ENCODE results near the gene VAV1. TPM values are rescaled to one million over a fixed set of nuclear protein-coding genes. Genes with fewer than 3 reads are reported as not detected.
A peak's percentile ranks its signal among the peaks of the same experiment; 100 is the strongest.

The VAV1 gene
- total and polyA plus RNA-seq, 2 of the 8 experiments (the other 6 are each of a cell fraction or from before 2014, with no cell fraction given): 0.21 to 0.22 TPM

- TF ChIP-seq CTCF (IDR thresholded peaks at IDR 0.05; ENCODE audit: control extremely low read depth in 1 of 3, insufficient read depth in 1 of 3, low read depth in 1 of 3, low read length in 3 of 3) (peak in 1 of 3 experiments; percentile 10; a peak in 1 of 4 replicates), TEAD4 (IDR thresholded peaks at IDR 0.05; ENCODE audit: low read depth, low read length) (no peak; the same call in 1 of the 2 replicates), PHF8 (conservative IDR thresholded peaks at IDR 0.05; ENCODE audit: low read depth, low read length) (peak; percentile 82), CHD2 (IDR thresholded peaks at IDR 0.05; ENCODE audit: low read length) (peak; percentile 94), EP300 (IDR thresholded peaks at IDR 0.05; ENCODE audit: borderline replicate concordance in 1 of 2, low read depth in 2 of 2, low read length in 2 of 2) (peak in 1 of 2 experiments; percentile 100; a peak in 2 of 3 replicates), JUN (IDR thresholded peaks at IDR 0.05; ENCODE audit: low read depth, low read length) (no peak), CREB1 (IDR thresholded peaks at IDR 0.05) (peak; percentile 95), GABPA (IDR thresholded peaks at IDR 0.05; ENCODE audit: borderline replicate concordance, insufficient read depth, low read length) (0 out of 2 replicates have a peak, but pooled peaks have one; percentile 20), TBP (IDR thresholded peaks at IDR 0.05; ENCODE audit: low read depth, low read length) (no peak), E2F6 (IDR thresholded peaks at IDR 0.05) (no peak), HDAC6 (IDR thresholded peaks at IDR 0.05; ENCODE audit: low read depth, low read length) (no peak), SAP30 (IDR thresholded peaks at IDR 0.05; ENCODE audit: insufficient read depth, insufficient replicate concordance, low read length) (no peak), SUZ12 (IDR thresholded peaks at IDR 0.05; ENCODE audit: low read length) (no peak), KDM1A (IDR thresholded peaks at IDR 0.05; ENCODE audit: borderline replicate concordance, low read length) (no peak), GTF2F1 (IDR thresholded peaks at IDR 0.05; ENCODE audit: borderline replicate concordance, low read depth, low read length) (no peak), CBX8 (IDR thresholded peaks at IDR 0.05; ENCODE audit: borderline replicate concordance, low read depth, low read length) (no peak), ASH2L (IDR thresholded peaks at IDR 0.05; ENCODE audit: low read length) (no peak), FOSL1 (IDR thresholded peaks at IDR 0.05; ENCODE audit: insufficient read depth, low read depth, low read length) (no peak), MAX (IDR thresholded peaks at IDR 0.05) (peak; percentile 67)
Observed at GRCh38 chr19:6737284-6737872, 35.1 kb upstream of the VAV1 start, which contains the start of gene GPR108 (continued).

Data from H1 (cell line).